HG03571 (cell line): Measurements from ENCODE around the gene DEDD2.

Experiments
- ATAC-seq: cut with Tn5 transposase; IDR thresholded peaks from one replicate; pipeline ENCODE4 v1.9.1; 2021; ENCODE audit not compliant: unreplicated experiment

Gene DEDD2

GRCh38 chr19:42201489-42202289 is 15.8 kb downstream of the DEDD2 start:
- ATAC-seq: no peak

GRCh38 chr19:42200116-42200715 is 17.3 kb downstream of the DEDD2 start:
- ATAC-seq: no peak

- no peak for ATAC-seq
Observed at GRCh38 chr19:42199440-42200115, 17.9 kb downstream of the DEDD2 start.

GRCh38 chr19:42198676-42199439 is 18.6 kb downstream of the DEDD2 start:
- no peak for ATAC-seq

GRCh38 chr19:42197375-42197817 is 20.1 kb downstream of the DEDD2 start:
- ATAC-seq: no peak

- ATAC-seq: no peak
Observed at GRCh38 chr19:42196011-42197001, 21.2 kb downstream of the DEDD2 start.

GRCh38 chr19:42193706-42194105 is 23.8 kb downstream of the DEDD2 start:
- ATAC-seq: no peak

- no peak for ATAC-seq
Observed at GRCh38 chr19:42193294-42193693, 24.2 kb downstream of the DEDD2 start.

GRCh38 chr19:42191855-42192254 is 25.6 kb downstream of the DEDD2 start:
- ATAC-seq: no peak

- ATAC-seq: no peak
Observed at GRCh38 chr19:42191330-42191729, 26.1 kb downstream of the DEDD2 start.

GRCh38 chr19:42189133-42189532 is 28.3 kb downstream of the DEDD2 start:
- no peak for ATAC-seq

GRCh38 chr19:42188665-42189064 is 28.8 kb downstream of the DEDD2 start:
- no peak for ATAC-seq

GRCh38 chr19:42185277-42185676 is 32.2 kb downstream of the DEDD2 start:
- ATAC-seq: no peak

GRCh38 chr19:42184401-42184861 is 33.0 kb downstream of the DEDD2 start:
- no peak for ATAC-seq

- no peak for ATAC-seq
Observed at GRCh38 chr19:42178791-42179674, 38.4 kb downstream of the DEDD2 start.

- no peak for ATAC-seq
Observed at GRCh38 chr19:42177686-42178019, 39.8 kb downstream of the DEDD2 start.

GRCh38 chr19:42176990-42177685 is 40.3 kb downstream of the DEDD2 start:
- no peak for ATAC-seq

- ATAC-seq: no peak
Observed at GRCh38 chr19:42176649-42176989, 40.9 kb downstream of the DEDD2 start.
